Measurements from ENCODE around the gene PLCH2. TPM values are rescaled to one million over a fixed set of nuclear protein-coding genes. Genes with fewer than 3 reads are reported as not detected.

The PLCH2 gene
- total RNA-seq, 1 experiment from 2014 or later, result not detected

DNA sequence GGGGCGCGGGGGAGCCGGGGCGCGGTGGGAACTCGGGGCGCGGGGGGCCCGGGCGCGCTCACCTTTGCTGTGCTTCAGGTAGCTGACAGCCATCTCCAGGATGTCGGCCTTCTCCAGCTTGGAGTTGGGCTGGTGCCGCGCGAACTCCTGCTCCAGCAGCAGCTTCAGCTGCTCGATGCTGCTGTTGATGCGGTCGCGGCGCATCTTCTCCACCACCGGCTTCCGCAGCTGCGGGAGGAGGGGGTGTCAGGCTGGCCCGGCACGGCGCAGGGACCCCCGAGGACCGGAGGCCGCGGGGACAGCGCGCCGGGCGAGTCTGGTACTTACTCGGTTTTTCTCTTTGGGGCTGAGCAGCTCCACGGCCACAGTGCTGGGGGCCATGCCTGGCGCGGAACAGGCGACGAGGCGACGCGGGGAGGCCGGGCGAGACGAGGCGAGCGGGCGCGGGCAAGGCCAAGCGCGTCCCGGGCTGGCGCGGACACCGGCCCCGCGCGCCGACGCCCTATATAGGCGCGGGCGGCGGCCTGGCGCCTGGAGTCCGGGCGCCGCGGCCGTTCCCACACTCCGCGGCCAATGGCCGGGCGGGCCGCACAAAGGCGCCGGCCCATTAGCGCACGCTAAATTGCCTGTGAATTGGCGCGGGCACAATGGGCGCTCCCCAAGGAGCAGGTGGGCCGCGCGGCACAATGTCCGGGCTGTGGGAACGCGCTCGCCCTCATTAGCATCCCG, 53.9 kb downstream of the PLCH2 start, which contains the start of gene HES5:
HES5 (minus strand) TSS at position 480 of the 729 bp plus-strand sequence; CDS start at position 381, 99 bp downstream.
- peak; percentile 49 for DNase-seq (ENCODE audit: low read depth)

DNA sequence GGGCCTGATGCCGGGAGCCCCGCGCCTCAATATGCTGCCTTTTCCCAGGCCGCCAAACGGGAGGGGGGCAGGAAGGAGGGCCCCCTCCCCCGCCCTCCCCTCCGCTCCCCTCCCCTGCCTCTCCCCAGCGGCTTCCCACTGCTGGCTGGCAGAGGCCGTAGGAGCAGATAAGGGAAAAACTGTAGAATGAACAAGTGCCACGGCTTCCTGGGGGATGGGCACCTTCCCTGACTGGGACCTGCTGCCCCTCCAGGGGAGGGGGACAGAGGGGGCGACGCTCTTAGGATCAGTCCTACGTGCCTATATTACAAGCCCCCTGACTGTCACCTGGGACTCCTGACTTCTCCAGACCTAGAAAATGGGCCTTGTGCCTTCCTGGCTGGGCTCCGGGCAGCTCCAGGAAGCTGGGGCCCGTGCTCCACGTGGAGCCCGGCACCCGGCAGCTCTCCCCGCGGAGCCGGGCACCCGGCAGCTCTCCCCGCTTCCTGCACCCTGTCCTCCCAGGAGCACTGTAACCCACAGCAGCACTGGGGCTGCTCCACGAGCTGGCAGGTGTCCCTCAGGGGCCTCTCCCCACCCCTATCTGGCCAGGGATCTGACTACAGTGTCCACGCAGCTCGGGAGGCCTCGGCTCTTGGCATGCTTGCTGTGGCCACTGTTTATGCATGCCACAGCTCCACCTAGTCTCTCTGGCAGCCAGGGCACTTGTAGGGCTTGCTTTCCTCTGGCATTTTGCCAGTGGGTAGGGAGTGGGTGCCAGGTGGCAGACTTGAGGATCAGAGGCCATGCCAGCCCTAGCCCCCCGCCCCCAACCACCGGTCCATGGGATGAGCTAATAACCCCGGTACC, 54.6 kb downstream of the PLCH2 start:
- peak; percentile 33 for DNase-seq (ENCODE audit: low read depth)

DNA sequence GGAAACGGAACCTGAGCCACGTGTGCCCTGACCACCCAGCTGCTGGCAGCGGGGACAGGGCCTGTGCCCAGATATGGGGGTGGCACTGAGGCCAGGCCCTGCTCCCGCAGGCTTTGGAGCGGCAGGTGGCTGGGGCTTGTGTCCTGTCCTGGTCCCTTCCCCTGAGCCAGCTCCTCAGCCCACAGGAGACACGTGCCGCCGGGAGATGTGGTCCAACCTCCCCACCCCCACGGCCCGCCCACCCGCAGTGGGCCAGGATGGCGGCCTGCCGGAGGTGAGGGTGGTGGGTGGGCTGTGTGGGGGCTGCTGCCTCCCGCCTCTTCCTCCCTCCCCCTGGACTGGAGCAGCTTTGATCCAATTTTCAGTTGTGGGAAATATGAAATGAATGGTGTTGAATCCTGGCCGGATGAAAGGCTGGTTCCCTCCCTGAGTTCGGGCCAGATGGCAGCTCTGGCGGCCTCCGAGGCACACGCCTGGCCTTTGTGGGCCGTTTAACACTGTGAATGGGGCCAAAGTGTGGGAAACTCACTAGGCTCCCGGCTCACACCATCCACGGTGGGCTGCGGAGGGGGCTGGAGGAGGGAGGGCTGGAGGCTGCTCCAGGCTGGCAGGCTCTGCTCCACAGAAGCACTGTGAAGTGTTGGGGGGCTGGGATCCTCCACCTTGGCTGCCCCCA, 56.5 kb downstream of the PLCH2 start:
- no peak for DNase-seq (ENCODE audit: low read depth)

DNA sequence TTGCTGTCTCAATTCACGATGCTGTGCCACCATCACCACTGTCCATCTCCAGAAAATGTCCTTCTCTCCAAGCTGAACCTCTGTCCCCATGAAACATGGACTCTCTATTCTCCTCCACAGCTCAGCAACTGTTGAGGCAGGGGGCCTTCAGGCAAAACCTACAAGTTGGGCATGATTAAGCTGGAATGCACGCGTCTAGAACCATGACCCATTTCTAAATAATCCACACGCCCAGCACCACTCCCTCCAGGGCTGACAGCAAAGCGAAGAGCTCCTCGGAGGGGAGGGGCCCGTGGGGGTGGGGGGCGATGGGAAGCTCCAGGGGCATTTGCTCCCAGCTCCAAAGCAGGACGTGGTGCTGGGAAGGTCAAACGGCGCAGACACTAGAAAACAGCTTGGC, 57.3 kb downstream of the PLCH2 start:
- peak; percentile 41 for DNase-seq (ENCODE audit: low read depth)

DNA sequence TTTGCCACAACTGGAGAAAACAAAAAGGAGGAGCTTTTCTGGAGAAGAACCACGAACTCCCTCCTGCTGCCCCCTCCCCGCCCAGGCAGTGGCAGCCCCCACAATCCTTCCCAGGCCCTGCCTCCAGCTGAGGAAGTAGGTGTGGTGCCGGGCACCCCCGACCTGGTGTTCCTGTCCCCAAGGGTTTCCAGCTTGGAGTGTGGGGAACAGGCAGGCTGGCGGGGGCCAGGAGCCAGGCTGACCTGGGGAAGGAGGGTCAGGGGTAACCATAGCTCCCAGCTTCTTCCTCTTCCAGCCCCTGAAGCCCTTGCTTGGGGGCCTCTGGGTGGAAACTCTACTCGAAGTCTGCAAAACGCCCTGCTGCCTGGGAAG, 58.2 kb downstream of the PLCH2 start:
- DNase-seq (ENCODE audit: low read depth), result no peak

DNA sequence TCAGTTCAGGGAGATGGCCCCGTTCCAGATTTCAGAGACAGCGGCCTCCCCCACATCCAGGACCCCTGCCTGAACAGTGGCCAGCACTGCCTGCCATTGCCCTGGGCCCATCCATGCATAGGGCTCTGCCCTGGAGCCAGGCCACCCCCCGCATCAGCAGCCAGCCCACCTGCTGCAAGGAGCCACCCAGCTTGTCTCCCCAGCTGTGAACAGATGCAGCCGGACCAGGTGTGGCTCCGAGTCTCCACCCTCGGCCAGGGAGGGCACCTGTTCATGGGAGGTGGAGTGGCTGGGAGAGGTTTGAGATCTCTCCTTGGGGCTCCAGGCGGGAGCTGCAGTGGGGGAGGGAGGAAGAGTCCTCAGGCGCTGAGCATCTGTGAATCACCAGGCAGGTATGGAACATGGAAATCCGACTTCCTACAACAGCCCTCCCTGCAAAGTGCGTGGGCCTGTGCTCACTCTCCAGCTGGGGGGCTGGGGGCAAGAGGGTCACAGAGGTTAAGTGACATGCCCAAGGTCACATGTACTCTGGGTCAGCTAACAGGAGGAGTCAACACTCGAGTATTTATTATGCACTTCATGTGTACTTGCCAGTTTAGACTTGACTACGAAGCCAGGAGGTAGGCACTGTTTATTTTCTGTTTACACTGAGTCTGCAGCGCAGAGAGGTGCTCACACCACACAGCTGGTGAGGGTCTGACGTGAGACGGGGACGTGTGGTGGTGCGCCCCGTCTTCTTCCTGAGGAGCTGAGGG, 58.8 kb downstream of the PLCH2 start:
- peak; percentile 67 for DNase-seq (ENCODE audit: low read depth)

DNA sequence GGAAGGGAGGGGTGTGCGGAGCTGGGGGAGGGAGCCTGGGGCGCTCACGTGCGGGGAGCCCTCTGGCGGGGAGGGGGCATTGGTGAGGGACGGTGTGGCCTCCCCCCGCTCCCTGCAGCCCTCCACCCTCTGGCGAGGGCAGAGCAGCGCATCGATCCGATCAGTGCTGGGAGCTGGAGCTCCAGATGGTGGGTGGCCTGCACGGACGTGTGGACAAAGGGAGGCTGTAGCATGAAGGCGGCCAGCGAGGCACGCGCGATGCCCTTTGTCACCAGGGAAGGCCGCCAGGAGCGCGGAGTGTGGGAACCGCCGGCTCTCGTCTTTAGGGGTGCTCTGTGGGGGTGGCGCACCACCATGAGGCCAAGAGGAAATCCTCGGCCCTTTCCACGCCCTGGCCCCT, 59.4 kb downstream of the PLCH2 start:
- no peak for DNase-seq (ENCODE audit: low read depth)

DNA sequence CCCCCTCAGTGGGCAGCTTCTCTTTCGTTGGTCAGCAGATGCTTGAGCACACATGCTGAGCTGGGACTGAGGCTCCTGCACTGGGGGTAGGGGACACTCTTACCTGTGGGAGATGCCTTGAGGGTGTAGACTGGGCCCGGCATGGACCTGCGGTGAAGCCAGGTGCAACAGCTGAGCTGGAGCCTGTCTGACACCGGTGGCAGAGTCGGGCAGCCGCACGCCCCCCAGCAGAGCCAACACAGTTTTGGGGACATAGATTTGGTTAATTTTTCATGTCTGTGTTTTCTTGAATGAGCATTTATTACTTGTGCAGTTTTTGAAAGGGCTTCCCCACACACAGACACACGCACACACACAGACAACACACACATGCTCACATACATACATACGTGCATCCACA, 59.9 kb downstream of the PLCH2 start:
- no peak for DNase-seq (ENCODE audit: low read depth)

DNA sequence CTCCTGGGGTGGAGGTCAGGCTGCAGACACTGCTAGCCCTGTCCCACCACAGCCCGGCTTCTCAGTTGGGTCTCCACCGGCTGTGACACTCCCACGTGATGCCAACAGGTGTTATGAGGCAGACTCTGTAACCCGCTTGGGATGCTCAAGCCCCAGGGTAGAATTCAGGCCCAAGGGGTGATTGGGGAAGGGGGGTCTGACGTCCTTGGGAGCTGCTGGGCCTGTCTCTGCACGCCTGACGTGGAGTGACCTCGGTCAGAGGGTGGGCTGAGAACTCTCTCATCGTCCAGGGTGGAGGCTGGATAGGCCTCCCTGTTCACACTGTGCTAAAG, 61.7 kb downstream of the PLCH2 start:
- no peak for DNase-seq (ENCODE audit: low read depth)

DNA sequence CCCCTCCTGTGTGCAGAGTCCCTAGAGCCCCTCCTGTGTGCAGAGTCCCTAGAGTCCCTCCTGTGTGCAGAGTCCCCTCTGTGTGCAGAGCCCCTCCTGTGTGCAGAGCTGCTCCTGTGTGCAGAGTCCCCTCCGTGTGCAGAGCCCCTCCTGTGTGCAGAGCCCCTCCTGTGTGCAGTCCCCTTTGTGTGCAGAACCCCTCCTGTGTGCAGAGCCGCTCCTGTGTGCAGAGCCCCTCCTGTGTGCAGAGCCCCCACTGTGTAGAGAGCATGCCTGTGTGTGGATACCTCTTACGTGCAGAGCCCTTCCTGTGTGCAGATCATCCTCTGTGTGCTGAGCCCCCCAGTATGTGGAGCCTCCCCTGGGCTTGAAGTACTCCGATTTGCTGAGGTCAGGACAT, 62.3 kb downstream of the PLCH2 start:
- no peak for DNase-seq (ENCODE audit: low read depth)

DNA sequence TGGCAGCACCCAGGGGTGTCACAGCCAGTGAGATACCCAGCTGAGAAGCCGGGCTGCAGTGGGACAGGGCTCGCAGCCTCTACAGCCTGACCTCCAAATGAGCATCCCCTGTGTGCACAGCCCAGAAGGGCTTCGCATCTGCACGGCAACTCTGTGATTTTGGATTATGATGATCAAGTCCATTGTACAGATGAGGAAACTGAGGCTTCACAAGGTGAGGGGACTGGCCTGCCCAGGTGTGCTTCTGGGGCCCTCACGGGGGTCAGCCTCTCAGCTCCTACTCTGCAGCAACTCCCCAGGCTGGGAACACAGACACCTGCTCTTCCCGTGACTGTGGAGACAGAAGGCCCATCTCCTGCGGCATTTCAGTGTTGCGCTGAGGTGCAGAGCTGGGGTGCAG, 62.8 kb downstream of the PLCH2 start:
- DNase-seq (ENCODE audit: low read depth), result no peak

DNA sequence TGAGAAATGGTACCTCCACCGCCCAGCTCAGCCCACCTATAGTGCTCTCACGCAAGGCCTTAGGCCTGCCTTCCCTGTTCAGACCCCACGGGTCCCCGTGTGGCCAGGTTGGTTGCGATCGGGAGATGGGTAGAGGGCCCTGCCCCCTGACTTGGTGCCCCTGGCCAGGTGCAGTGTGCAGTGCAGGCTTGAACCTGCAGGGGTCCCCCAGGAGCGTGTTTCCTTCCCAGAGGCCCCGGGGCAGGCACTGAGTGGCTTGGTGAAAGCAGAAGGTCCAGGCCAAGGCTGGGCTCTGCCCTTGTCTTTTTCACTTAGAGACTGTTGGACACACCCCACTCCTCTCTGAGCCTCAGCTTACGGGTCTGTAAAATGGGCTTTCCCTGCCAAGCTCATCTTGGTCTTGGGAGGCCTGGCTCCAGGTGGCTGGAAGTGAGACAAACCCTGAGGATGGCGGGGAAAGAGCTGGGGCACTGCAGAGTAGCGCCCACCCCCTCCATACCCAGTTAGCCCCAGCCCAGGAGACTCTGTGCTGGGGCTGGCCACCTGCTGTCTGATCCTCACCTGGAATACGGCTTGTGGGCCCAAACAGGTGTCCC, 63.3 kb downstream of the PLCH2 start:
- DNase-seq (ENCODE audit: low read depth), result no peak

DNA sequence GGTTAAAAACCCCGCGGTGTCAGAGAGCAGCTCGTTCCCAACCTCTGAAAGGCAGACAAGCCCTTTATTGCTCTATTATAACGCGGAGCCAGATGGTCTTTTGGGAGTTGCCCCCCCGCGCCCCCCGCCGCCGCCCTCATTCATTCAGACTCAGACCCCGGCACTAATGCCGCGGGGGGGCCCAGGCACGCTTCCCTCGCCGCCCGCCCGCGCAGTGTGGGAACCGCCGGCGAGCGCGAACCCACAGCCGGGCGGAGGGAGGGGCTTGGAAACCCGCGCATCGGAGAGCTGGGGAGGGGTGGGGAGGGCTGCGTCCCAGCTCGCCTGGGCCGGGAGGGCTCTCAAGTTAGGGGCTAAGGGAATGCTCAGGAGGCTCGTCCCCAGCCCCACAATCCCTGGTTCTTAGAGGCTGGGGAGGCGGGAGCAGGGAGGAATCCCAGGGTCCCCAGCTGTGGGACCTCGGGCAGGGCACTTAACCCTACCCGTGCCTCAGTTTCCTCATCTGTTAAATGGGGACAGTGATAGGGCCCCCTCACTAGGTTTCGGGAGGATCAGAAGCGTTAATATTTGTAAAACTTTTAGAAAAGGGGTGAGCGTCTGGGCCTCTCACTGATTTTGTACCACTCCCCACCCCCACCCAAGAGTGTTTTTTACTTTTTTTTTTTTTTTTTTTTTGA, 64.9 kb downstream of the PLCH2 start:
- DNase-seq (ENCODE audit: low read depth), result no peak

DNA sequence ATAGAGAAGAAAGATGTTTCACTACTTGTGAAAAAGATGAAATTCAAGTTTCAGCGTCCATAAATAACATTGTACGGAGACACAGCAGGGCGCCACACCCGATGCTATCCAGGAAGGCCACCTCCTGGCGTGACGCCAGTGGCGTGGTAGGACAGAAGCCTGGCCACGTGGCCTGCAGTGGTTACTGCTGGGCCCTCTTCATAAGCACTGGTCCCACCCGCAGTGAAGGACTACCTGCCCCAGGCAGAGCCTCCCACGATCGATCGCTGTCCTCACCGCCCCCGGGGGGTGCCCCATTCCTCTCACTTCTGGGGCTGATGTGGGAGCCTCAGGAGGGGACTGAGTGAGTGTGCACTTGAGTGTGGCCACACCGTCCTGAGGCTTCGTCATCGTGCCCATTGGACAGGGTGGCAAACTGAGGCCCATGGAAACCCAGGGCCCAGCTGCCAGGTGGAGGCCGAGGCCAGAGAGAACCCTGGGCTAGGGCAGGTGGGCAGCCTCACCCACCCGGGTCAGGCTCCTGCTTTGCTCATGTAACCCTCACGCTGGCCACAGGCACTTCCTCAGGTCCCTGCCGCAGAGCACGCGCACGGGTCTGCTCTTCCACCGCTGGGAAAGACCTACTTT, 65.6 kb downstream of the PLCH2 start:
- peak; percentile 49 for DNase-seq (ENCODE audit: low read depth)

DNA sequence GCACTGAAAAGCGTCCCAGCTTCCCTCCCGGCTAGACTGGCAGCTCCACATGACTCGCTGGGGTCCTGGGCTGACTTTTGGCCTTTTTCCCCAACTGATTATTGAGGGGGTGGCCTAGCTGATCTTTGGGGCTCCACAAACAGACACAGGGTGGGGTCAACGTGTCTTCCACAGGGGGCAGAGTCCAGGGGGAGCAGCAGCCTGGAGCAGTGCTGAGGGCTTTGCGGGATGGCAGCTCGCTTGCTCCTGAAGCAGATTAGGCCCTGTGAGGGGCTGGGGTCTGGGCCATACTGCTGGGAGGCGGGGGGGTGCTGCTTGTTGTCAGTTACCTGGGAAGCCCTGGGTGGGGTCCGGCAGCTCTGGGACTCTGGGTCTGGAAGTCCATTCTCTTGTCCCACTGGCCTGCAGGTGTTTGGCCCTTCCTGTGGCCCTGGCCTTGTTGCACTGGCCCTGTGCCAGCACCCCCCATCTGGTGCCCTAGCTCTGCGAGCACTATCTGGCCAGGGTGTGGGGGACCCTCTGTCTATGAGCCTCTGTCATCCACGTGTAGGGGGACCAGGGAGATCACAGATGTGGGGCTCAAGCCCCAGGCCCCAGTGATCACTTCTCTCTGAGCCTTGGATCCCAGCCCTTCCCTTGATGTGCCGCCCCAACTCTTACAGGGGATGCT, 66.3 kb downstream of the PLCH2 start:
- no peak for DNase-seq (ENCODE audit: low read depth)

DNA sequence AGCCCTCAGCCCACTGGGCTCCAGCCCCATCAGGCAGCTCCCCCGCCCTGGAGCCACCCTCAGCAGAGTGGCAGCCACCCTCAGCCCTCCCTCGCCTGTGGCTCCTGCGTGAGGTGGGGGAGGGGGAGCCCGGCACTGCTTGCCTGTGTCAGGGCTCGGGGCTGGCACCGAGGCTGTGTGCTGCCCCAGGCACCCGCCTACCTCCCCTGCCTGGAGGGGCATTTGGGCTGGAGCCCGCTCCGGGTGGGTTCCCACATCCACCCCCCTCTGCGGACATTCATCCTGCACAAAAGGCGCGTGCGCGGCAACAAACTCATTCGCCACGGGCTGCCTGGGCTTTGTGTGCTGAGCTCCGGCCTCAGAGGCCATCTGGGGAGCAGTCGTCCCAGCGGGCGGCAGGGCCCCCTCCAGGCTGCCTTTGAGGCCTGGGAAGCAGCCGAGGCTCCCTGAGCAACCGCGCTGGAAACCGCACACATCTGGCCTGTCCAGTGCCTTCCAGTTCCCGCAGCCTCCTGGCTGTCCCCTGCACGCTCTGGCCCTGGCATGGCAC, 67.5 kb downstream of the PLCH2 start:
- DNase-seq (ENCODE audit: low read depth), result peak; percentile 38

DNA sequence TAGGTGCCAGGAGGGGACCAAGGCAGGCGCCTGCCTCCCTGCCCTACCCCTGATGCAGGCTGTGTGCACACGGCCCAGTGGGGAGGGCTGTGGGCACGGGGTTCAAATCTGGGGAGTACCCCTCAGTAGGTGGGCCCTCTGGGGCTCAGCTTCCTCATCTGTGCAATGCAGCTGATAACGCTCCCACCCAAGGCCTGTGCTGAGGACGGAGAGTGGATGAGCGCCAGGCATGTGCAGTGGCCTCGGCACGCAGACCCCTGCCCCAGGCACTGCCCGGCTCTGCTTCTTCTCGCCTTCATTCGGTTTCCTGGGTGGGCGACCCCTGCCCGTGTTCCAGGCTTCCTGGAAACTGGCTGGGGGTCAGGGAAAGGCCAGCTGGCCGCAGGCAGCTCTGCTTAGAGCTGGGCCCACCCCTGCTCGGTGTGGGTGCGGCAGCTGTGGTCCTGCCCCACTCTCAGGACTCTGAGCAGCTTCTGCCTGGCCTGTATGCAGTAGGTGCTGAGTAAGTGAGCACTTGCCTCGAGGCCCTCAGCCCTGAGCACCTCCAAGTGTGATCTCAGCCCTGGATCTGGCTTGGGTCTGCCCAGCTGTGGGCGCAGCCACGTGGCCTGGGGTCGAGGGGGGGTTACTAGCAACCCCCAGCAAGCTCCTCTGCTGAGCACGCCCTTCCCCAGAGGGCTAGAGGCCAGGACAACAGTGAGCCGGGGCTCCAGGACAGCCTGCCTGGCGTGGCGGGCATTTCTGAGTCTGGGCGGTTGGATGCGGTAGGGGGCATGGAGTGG, 68.2 kb downstream of the PLCH2 start:
- DNase-seq (ENCODE audit: low read depth), result no peak

DNA sequence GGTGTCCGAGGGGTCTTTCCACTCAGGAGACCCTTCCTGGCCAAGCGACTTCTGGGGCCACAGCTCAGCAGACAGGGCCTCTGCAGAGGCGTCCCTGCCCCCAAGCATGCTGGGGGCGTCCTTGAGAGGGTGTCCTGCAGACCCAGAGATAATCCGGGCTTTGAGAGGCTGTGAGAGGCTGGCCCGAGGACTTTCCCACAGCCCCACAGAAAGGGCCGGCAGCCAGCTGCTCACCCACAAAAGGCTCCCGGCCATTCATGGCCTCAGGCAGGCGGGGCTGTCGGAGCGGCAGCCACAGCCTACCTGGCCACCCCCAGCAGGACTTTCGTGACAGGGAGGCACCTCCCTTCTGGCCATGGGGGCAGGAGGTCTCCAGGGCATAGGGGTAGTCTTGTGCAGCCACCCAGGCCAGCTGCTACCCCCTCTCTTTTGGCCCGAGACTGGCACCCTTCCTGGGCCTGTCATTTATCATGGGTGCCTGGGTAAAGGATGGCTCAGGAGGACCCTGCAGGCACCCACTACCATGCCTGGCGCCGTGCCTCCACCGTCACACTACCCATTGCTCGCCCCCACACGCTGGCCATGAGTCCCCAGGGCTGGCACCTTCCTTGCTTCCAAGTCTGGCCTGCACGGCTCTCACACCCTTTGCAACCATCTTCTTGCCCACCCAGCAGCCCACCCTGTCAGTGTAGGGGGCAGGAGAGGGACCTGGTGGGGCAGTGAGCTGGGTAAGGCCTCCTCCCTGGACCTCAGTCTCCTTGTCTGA, 69.0 kb downstream of the PLCH2 start:
- DNase-seq (ENCODE audit: low read depth), result peak; percentile 37
